HFF-Myc (cell line): ENCODE results near the gene INHBC.
A peak's percentile ranks its signal among the peaks of the same experiment; 100 is the strongest.

Experiments used
- DNase-seq: peaks from one replicate; pipeline ENCODE4 v3.0.0-alpha.2; 2011; ENCODE audit warnings: low read depth; ENCODE audit errors: extremely low read depth
- H3K4me3 ChIP-seq: replicated peaks from 2 replicates; pipeline ENCODE4 v1.5.1; 2011; ENCODE audit warnings: low read depth, mild to moderate bottlenecking, control low read depth, low read length
- TF ChIP-seq, protein P1 (sequence below): IDR thresholded peaks from 2 replicates; pipeline ENCODE4 v1.5.1; 2012; ENCODE audit warnings: mild to moderate bottlenecking, low read depth, low read length, control low read depth; ENCODE audit errors: missing control alignments

INHBC gene

DNA sequence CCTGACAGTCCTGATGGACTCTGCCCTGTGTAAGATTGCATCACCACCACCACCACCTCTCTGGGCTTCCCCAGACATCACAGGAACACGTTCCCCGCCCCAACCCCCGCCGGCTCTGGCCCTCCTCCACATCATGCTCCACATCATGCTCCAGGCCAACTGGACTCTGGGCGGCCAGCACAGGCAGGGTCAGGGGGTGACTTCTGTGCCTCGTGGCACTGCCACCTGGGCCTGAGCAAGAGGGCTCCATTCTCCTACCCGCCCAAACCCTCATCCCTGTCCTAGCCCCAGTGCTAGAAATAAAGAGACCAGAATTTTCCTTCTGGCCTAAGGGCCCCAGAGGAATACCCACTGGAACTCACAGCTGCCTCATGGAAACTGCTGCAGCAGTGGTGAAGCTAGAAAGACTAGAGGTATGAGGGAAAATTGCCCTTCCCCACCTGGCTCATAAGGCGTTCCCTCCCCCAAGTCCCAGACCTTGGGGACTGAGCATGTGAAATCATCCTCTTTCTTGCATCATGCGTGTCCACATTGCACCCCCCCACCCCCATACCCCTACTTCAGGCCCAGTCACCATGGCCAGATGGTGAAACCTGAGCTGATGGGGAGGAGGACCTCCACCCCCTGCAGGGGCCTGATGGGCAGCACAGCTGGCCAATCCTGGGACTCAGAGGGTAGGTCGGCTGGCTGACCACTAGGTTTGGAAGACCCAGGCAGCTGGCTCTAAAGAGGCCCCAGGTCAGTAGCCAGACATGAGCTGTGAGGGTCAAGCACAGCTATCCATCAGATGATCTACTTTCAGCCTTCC lies 20.2 kb downstream of the INHBC start, which contains the start of gene INHBE:
Gene INHBE, plus strand, starts transcription at position 742 of the 808 bp plus-strand sequence. CDS start 230 bp downstream, outside the sequence.
- no peak within 1 kb of the TSS for H3K4me3 ChIP-seq
- TF ChIP-seq, protein P1, sequence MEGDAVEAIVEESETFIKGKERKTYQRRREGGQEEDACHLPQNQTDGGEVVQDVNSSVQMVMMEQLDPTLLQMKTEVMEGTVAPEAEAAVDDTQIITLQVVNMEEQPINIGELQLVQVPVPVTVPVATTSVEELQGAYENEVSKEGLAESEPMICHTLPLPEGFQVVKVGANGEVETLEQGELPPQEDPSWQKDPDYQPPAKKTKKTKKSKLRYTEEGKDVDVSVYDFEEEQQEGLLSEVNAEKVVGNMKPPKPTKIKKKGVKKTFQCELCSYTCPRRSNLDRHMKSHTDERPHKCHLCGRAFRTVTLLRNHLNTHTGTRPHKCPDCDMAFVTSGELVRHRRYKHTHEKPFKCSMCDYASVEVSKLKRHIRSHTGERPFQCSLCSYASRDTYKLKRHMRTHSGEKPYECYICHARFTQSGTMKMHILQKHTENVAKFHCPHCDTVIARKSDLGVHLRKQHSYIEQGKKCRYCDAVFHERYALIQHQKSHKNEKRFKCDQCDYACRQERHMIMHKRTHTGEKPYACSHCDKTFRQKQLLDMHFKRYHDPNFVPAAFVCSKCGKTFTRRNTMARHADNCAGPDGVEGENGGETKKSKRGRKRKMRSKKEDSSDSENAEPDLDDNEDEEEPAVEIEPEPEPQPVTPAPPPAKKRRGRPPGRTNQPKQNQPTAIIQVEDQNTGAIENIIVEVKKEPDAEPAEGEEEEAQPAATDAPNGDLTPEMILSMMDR = no peak
- DNase-seq = no peak

DNA sequence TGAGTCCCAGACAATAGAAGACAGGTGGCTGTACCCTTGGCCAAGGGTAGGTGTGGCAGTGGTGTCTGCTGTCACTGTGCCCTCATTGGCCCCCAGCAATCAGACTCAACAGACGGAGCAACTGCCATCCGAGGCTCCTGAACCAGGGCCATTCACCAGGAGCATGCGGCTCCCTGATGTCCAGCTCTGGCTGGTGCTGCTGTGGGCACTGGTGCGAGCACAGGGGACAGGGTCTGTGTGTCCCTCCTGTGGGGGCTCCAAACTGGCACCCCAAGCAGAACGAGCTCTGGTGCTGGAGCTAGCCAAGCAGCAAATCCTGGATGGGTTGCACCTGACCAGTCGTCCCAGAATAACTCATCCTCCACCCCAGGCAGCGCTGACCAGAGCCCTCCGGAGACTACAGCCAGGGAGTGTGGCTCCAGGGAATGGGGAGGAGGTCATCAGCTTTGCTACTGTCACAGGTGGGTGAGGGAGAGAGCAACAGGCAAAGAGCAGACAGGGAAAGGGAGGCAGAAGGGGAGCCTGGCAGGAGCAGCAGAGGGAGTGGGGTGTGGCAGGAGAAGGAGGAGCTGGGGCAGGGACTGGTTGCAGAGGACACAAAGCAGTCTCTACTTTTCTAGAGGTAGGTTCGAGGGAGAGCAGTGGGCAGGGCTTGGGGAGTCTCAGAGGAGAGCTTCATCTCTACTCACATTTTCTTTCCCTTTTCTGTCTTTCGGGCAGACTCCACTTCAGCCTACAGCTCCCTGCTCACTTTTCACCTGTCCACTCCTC lies 21.0 kb downstream of the INHBC start:
- TF ChIP-seq, protein P1 = no peak
- DNase-seq = no peak
- no peak overlapping the region for H3K4me3 ChIP-seq

DNA sequence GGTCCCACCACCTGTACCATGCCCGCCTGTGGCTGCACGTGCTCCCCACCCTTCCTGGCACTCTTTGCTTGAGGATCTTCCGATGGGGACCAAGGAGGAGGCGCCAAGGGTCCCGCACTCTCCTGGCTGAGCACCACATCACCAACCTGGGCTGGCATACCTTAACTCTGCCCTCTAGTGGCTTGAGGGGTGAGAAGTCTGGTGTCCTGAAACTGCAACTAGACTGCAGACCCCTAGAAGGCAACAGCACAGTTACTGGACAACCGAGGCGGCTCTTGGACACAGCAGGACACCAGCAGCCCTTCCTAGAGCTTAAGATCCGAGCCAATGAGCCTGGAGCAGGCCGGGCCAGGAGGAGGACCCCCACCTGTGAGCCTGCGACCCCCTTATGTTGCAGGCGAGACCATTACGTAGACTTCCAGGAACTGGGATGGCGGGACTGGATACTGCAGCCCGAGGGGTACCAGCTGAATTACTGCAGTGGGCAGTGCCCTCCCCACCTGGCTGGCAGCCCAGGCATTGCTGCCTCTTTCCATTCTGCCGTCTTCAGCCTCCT lies 21.6 kb downstream of the INHBC start:
- DNase-seq = no peak
- TF ChIP-seq, protein P1 = peak; percentile 75
- no peak overlapping the region for H3K4me3 ChIP-seq

GRCh38 chr12:57456737-57457490 lies 22.3 kb downstream of the INHBC start:
- no peak overlapping the region for H3K4me3 ChIP-seq
- DNase-seq = no peak
- TF ChIP-seq, protein P1 = no peak

- H3K4me3 ChIP-seq = peak overlapping the region; percentile 58
Observed at GRCh38 chr12:57458665-57459054, 24.1 kb downstream of the INHBC start.

More at GRCh38 chr12:57458665-57459054, 24.1 kb downstream of the INHBC start:
- DNase-seq = no peak
- TF ChIP-seq, protein P1 = no peak
